ENCODE results near the gene DND1.

DNA sequence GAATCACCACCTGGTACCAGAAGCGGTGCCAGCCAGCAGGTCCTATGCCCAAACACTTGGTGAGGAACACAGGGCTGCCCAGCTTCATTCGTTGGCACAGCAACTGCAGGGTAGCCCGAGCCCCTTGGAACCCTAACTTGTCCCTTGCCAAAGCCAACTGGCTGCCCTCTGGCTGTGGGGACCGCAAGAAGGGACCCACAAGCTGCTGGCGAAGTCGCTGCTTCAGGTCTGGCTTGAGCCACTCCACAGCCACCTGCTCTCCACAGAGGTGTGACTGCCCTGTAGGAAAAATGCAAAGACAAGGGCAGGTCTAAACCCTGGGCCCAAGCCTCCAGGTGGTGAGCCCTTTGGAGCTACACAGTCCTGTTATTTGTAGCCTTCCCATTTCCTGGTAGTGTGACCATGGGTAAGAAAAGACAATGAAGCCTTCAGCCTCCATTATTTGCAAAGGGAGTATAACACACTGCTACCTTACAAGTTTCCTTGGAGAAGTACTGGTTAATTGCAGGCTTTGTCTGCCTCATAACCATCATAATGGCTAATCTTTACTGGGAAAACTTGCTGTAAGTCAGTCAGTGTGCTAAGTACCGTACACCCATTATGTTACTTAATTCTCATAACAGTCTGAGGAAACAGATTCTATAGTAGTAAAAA, 1.8 kb downstream of the DND1 start:
- TF ChIP-seq, protein P1, sequence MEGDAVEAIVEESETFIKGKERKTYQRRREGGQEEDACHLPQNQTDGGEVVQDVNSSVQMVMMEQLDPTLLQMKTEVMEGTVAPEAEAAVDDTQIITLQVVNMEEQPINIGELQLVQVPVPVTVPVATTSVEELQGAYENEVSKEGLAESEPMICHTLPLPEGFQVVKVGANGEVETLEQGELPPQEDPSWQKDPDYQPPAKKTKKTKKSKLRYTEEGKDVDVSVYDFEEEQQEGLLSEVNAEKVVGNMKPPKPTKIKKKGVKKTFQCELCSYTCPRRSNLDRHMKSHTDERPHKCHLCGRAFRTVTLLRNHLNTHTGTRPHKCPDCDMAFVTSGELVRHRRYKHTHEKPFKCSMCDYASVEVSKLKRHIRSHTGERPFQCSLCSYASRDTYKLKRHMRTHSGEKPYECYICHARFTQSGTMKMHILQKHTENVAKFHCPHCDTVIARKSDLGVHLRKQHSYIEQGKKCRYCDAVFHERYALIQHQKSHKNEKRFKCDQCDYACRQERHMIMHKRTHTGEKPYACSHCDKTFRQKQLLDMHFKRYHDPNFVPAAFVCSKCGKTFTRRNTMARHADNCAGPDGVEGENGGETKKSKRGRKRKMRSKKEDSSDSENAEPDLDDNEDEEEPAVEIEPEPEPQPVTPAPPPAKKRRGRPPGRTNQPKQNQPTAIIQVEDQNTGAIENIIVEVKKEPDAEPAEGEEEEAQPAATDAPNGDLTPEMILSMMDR (IDR thresholded peaks at IDR 0.05; ENCODE audit: insufficient read depth, low read depth, low read length) = no peak
- TF ChIP-seq EZH2 (IDR thresholded peaks at IDR 0.05; ENCODE audit: insufficient read depth, low read length) = no peak
